HG02763 (cell line): ENCODE results near the gene SAMD4B.
"Not testable (repeated sequence)": the region's sequence is repeated elsewhere in the genome, so short reads cannot be mapped to it uniquely, and the experiment has no call there.

Source experiments
- ATAC-seq: cut with Tn5 transposase; IDR thresholded peaks from one replicate; pipeline ENCODE4 v1.9.1; 2021; ENCODE audit warnings: mild to moderate bottlenecking, moderate library complexity; ENCODE audit not compliant: unreplicated experiment

Gene SAMD4B

GRCh38 chr19:39333507-39333906 lies 8.7 kb upstream of the SAMD4B start:
- ATAC-seq, result no peak

- no peak for ATAC-seq
These were observed 7.7 kb upstream of the SAMD4B start for GRCh38 chr19:39334444-39334976.

- ATAC-seq, result no peak
These were observed 7.1 kb upstream of the SAMD4B start for GRCh38 chr19:39335168-39335548.

- no peak for ATAC-seq
These were observed 5.7 kb upstream of the SAMD4B start for GRCh38 chr19:39336483-39336882.

- no peak for ATAC-seq
These were observed 2.5 kb upstream of the SAMD4B start for GRCh38 chr19:39339674-39340073.

GRCh38 chr19:39340156-39340555 lies 2.1 kb upstream of the SAMD4B start:
- ATAC-seq, result not testable (repeated sequence)

GRCh38 chr19:39341129-39341718 lies 997 bp upstream of the SAMD4B start:
- no peak for ATAC-seq

- no peak for ATAC-seq
These were observed 555 bp downstream of the SAMD4B start for GRCh38 chr19:39342647-39343305.

- no peak for ATAC-seq
These were observed 3.7 kb downstream of the SAMD4B start for GRCh38 chr19:39345956-39346355.

- ATAC-seq, result no peak
These were observed 5.3 kb downstream of the SAMD4B start for GRCh38 chr19:39347332-39348164.

- ATAC-seq, result no peak
These were observed 7.1 kb downstream of the SAMD4B start for GRCh38 chr19:39349326-39349725.

- no peak for ATAC-seq
These were observed 7.9 kb downstream of the SAMD4B start for GRCh38 chr19:39350156-39350555.

- ATAC-seq, result no peak
These were observed 9.4 kb downstream of the SAMD4B start for GRCh38 chr19:39351537-39352064.

- ATAC-seq, result no peak
These were observed 10.4 kb downstream of the SAMD4B start for GRCh38 chr19:39352381-39353255.

- ATAC-seq, result no peak
These were observed 13.0 kb downstream of the SAMD4B start for GRCh38 chr19:39355253-39355652.

- ATAC-seq, result no peak
These were observed 13.9 kb downstream of the SAMD4B start for GRCh38 chr19:39356073-39356472.

- no peak for ATAC-seq
These were observed 14.4 kb downstream of the SAMD4B start for GRCh38 chr19:39356647-39357046.

- no peak for ATAC-seq
These were observed 16.8 kb downstream of the SAMD4B start for GRCh38 chr19:39359026-39359425.

- ATAC-seq, result no peak
These were observed 18.4 kb downstream of the SAMD4B start for GRCh38 chr19:39360599-39360998.
